ENCODE measurements around the gene AVP.
"Not testable (repeated sequence)": the region's sequence is repeated elsewhere in the genome, so short reads cannot be mapped to it uniquely, and the experiment has no call there.

The AVP gene

DNA sequence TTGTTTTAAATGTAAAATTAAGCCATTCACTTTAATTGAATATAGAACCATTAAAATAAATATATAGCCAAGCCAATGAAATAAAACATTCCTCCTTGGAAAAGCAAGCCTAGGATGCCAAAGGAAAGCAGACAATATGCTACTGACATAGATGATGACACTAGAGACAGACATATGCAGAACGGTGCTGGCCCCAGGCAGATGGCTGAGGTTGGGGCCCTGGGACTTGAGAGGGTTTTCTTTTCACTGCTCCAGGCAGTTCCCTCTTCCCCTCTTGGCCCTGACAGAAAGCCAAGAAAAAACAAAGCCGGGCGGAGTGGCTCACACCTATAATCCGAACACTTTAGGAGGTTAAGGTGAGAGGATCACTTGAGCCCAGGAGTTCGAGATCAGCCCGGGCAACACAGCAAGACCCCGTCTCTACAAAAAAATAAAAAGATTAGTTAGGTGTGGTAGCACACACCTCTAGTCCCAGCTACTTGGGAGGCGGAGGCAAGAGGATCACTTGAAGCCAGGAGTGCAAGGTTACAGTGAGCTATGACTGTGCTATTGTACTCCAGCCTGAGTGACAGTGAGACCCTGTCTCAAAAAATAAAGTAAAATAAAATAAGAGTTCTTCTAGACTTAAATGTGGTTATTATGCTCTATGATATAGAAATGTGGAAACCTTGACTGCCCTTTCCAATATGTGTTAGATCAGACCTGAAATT, 43.9 kb upstream of the AVP start:
- no peak overlapping the region for H3K4me3 ChIP-seq (ENCODE audit: low read depth, low read length)
- TF ChIP-seq MAX (IDR thresholded peaks at IDR 0.05; ENCODE audit: low read depth, low read length) (no peak), POLR2A (IDR thresholded peaks at IDR 0.05; ENCODE audit: extremely low read depth, insufficient read length) (no peak), CTCF (IDR thresholded peaks at IDR 0.05; ENCODE audit: low read depth, low read length) (no peak), MYC (IDR thresholded peaks at IDR 0.05; ENCODE audit: low read depth, low read length) (no peak)
- no peak for DNase-seq (ENCODE audit: low read depth)

DNA sequence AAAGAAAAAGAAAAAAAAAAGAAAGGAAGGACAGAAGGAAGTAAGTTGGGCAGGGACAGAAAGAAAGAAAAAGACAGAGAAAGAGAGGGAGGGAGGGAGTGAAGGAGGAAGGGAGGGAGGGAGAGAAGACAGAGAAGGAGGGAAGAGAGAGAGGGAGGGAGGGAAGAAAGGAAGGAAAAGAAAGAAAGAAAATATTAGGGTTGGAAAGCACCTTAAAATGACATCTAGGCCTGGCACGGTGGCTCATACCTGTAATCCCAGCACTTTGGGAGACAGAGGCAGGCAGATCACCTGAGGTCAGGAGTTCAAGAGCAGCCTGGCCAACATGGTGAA, 42.0 kb upstream of the AVP start:
- no peak overlapping the region for H3K4me3 ChIP-seq (ENCODE audit: low read depth, low read length)
- TF ChIP-seq CTCF (IDR thresholded peaks at IDR 0.05; ENCODE audit: low read depth, low read length): no peak
- no peak for TF ChIP-seq MYC (IDR thresholded peaks at IDR 0.05; ENCODE audit: low read depth, low read length)
- no peak for TF ChIP-seq POLR2A (IDR thresholded peaks at IDR 0.05; ENCODE audit: extremely low read depth, insufficient read length)
- no peak for TF ChIP-seq MAX (IDR thresholded peaks at IDR 0.05; ENCODE audit: low read depth, low read length)
- no peak for DNase-seq (ENCODE audit: low read depth)

- not testable (repeated sequence) for H3K4me3 ChIP-seq (ENCODE audit: low read depth, low read length); DNase-seq (ENCODE audit: low read depth)
These were observed 41.4 kb upstream of the AVP start for GRCh38 chr20:3125776-3126526.

DNA sequence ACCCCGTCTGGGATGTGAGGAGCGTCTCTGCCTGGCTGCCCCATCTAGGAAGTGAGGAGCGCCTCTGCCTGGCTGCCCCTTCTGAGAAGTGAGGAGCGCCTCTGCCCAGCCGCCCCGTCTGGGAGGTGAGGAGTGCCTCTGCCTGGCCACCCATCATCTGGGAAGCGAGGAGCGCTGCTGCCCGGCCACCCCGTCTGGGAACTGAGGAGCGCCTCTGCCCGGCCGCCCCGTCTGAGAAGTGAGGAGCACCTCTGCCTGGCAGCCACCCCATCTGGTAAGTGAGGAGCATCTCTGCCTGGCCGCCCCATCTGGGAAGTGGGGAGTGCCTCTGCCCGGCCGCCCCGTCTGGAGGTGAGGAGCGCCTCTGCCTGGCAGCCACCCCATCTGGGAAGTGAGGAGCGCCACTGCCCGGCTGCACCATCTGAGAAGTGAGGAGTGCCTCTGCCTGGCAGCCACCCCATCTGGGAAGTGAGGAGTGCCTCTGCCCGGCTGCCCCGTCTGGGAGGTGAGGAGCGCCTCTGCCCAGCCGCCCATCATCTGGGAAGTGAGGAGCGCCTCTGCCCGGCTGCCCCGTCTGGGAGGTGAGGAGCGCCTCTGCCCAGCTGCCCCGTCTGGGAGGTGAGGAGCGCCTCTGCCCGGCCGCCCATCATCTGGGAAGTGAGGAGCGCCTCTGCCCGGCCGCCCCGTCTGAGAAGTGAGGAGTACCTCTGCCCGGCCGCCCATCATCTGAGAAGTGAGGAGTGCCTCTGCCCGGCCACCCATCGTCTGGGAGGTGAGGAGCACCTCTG, 40.4 kb upstream of the AVP start:
- H3K4me3 ChIP-seq (ENCODE audit: low read depth, low read length); DNase-seq (ENCODE audit: low read depth): not testable (repeated sequence)

DNA sequence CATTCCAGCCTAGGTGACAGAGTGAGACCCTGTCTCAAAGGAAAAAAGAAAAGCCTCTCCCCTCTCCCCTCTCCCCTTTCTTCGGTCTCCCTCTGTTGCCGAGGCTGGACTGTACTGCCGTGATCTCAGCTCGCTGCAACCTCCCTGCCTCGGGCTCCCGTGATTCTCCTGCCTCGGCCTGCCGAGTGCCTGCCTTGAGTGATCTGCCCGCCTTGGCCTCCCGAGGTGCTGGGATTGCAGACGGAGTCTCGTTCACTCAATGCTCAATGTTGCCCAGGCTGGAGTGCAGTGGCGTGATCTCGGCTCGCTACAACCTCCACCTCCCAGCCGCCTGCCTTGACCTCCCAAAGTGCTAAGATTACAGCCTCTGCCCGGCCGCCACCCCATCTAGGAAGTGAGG, 39.6 kb upstream of the AVP start:
- H3K4me3 ChIP-seq (ENCODE audit: low read depth, low read length); DNase-seq (ENCODE audit: low read depth): not testable (repeated sequence)

DNA sequence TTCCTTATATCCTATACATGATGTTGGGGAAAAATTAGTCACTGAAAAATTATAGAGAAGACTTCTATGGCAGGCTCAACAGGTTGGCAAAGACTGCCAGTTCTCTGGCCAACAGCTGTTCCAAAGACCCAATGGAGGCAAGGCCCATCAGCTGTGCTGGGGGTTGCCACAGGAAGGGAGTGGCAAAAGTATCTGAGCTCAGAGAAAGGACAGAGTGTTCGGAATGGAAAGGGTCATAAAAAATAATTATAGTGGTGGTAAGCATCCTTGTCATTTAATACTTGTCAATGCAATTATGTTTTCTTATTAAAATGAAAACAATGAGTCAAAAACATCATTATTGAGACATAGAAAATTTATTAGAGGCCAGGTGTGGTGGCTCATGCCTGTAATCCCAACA, 39.0 kb upstream of the AVP start:
- H3K4me3 ChIP-seq (ENCODE audit: low read depth, low read length): no peak overlapping the region
- DNase-seq (ENCODE audit: low read depth): no peak
- TF ChIP-seq POLR2A (IDR thresholded peaks at IDR 0.05; ENCODE audit: extremely low read depth, insufficient read length) (no peak), MAX (IDR thresholded peaks at IDR 0.05; ENCODE audit: low read depth, low read length) (no peak), CTCF (IDR thresholded peaks at IDR 0.05; ENCODE audit: low read depth, low read length) (no peak), MYC (IDR thresholded peaks at IDR 0.05; ENCODE audit: low read depth, low read length) (no peak)

DNA sequence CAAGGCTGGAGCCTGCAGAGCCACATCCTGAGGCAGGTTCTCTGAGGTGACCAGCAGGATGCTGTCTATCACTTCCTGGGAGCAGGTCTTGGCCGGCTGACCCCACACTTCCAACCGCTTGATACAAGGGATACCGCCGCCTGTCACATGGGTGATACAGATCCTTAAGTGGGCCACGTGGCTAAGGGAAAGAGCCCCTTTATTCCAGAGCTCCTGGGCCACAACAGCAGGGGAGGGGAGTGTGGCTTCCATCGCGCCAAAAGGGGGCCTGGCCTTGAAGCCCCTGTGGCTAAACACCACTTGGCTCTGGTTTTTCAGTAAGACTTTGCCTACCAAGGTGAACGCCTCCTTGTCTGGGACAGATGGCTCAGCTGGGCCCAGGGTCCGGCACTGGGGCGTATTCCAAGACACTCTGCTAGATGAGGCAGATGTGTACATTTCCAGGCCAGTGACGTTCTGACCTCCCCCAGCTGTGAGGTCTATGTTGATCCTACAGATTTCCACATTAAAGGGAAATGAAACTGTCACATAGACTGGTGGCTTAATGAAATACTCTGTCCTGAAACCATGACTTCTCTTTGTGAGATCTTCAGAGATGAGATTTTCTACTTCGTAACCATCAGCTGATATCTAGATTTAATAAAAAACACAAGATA, 37.6 kb upstream of the AVP start:
- no peak for DNase-seq (ENCODE audit: low read depth)
- no peak for TF ChIP-seq MYC (IDR thresholded peaks at IDR 0.05; ENCODE audit: low read depth, low read length)
- TF ChIP-seq CTCF (IDR thresholded peaks at IDR 0.05; ENCODE audit: low read depth, low read length): no peak
- H3K4me3 ChIP-seq (ENCODE audit: low read depth, low read length): no peak overlapping the region

Data from NB4 (cell line).